ENCODE results near the gene GSG1L. TPM values are rescaled to one million over a fixed set of nuclear protein-coding genes. Genes with fewer than 3 reads are reported as not detected.
A peak's percentile ranks its signal among the peaks of the same experiment; 100 is the strongest.
"Not testable (repeated sequence)": the region's sequence is repeated elsewhere in the genome, so short reads cannot be mapped to it uniquely, and the experiment has no call there.

Gene GSG1L
- total RNA-seq, 3 donors from 2014 or later = not detected

DNA sequence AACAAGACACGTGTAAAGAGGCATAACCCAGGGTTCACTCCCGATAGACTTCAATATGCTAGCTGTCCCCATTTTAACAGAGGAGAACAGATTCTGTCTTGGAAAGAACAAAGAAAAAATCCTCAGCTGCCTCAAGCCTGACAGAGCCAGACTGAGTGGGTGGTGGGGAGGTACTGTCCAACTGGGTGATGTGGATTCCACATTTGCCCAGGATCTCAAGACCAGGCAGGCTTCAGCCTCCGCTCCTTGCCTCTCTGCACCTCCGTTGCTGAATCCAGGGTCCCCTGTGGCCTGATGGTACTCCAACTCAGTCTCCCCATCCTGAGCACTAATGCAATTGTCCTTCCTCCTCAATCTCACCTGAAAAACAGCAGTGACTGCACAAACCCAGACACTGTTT lies 163.8 kb downstream of the GSG1L start:
- no peaks in the 10 kb centered on the region for H3K9me3 Mint-ChIP-seq
- ATAC-seq = no peak
- H3K4me1 Mint-ChIP-seq (ENCODE audit: low read depth) = no peaks in the 10 kb centered on the region
- peaks cover 38% of the 10 kb centered on the region for H3K27me3 Mint-ChIP-seq (ENCODE audit: low read depth)
- H3K36me3 Mint-ChIP-seq (ENCODE audit: insufficient read depth) = no peaks in the 10 kb centered on the region
- no peak for DNase-seq
- H3K4me3 Mint-ChIP-seq = no peak overlapping the region

DNA sequence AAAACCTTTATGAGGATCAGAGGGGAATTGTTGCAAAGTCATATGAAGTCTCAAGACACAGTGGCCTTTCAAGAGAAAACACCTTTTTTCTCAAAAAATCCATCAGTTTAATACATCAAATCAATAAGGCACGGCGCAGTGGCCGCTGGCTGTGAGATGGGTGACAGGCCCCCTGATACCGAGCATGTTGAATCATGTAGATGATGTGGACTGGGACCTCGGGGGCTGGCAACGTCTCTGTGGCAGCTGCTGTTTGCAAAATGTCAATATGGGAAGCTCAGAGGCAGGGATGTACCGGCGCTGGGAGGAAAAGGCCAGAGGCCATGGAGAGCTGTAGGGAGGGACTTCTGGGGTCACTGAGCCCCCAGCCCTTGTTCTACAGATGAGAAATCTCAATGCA lies 169.1 kb downstream of the GSG1L start:
- DNase-seq (no peak), ATAC-seq (no peak)
- Mint-ChIP-seq H3K27me3 (ENCODE audit: low read depth) (peaks cover 39% of the 10 kb centered on the region), H3K4me1 (ENCODE audit: low read depth) (no peaks in the 10 kb centered on the region), H3K36me3 (ENCODE audit: insufficient read depth) (no peaks in the 10 kb centered on the region), H3K4me3 (no peak overlapping the region), H3K9me3 (no peaks in the 10 kb centered on the region)

DNA sequence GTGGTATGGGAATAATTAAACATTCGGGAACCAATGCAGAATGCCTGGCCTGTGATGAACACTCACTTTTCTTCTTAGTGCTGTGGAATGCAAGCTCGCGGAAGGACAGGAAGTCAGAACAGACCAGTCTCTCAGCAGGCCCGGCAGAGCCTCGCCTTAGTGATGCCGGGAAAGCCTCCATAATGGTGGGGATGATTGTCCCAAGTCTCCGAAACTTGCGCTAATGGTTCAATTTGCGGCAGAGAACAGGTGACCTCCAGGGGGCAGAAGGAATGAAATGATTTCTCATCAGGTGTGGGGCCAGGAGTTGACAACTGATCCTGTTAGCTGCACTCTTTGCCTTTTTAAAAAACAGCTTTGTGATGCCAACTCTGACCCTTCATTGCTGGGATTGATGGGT lies 170.6 kb downstream of the GSG1L start:
- no peaks in the 10 kb centered on the region for H3K4me1 Mint-ChIP-seq (ENCODE audit: low read depth)
- H3K9me3 Mint-ChIP-seq = no peaks in the 10 kb centered on the region
- peaks cover 38% of the 10 kb centered on the region for H3K27me3 Mint-ChIP-seq (ENCODE audit: low read depth)
- H3K36me3 Mint-ChIP-seq (ENCODE audit: insufficient read depth) = no peaks in the 10 kb centered on the region
- ATAC-seq (no peak), DNase-seq (no peak)
- H3K4me3 Mint-ChIP-seq = no peak overlapping the region

DNA sequence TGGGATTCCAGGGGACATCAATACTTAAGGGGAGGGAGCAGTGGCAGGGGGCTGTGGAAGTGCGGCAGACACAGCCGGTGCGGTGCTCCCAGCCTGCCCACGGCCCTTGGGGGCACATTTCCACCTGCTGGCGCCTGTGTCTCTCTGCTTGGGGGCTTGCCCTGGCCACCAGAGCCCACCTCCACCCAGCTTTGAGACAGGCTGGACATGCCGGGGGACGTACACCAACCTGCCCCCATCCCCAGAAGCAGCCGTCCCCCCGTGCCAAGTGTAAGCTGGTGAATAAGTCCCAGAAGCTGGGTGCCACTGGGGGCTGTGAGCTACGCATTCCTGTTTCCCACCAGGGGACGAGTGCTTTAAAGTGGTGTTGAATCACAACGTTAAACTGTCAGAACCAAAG lies 172.6 kb downstream of the GSG1L start:
- no peaks in the 10 kb centered on the region for H3K9me3 Mint-ChIP-seq
- no peak overlapping the region for H3K4me3 Mint-ChIP-seq
- DNase-seq (no peak), ATAC-seq (no peak)
- H3K4me1 Mint-ChIP-seq (ENCODE audit: low read depth) = no peaks in the 10 kb centered on the region
- no peaks in the 10 kb centered on the region for H3K36me3 Mint-ChIP-seq (ENCODE audit: insufficient read depth)
- peaks cover 42% of the 10 kb centered on the region for H3K27me3 Mint-ChIP-seq (ENCODE audit: low read depth)

- Mint-ChIP-seq H3K4me1 (ENCODE audit: low read depth) (no peaks in the 10 kb centered on the region), H3K36me3 (ENCODE audit: insufficient read depth) (no peaks in the 10 kb centered on the region), H3K27me3 (ENCODE audit: low read depth) (peaks cover 41% of the 10 kb centered on the region), H3K4me3 (no peak overlapping the region), H3K9me3 (no peaks in the 10 kb centered on the region)
- ATAC-seq (no peak), DNase-seq (no peak)
Observed at GRCh38 chr16:27890006-27890405, 173.5 kb downstream of the GSG1L start.

DNA sequence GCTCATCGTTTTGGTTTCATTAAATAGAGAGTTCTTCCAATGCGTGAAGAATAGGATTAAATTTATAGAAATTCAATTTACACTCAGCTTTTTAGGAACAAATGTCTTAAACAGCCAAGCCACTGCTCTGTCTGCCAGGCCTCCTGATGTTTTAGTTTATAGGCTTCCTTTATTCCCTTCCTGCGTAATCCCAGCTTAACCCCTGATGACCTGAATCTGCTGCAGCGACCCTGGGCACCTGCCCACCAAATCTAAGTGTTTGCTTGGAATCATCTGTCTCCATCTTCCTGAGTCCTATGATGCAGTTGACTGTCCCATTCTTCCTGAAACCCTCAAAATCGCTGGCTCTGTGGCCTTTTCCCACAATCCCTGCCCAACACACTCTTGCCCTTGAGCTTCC lies 179.9 kb downstream of the GSG1L start:
- Mint-ChIP-seq H3K4me1 (ENCODE audit: low read depth) (no peaks in the 10 kb centered on the region), H3K27me3 (ENCODE audit: low read depth) (peaks cover 33% of the 10 kb centered on the region), H3K4me3 (no peak overlapping the region), H3K9me3 (peaks cover 9% of the 10 kb centered on the region), H3K36me3 (ENCODE audit: insufficient read depth) (no peaks in the 10 kb centered on the region)
- ATAC-seq (no peak), DNase-seq (no peak)

GRCh38 chr16:27880287-27880686 lies 183.2 kb downstream of the GSG1L start:
- H3K36me3 Mint-ChIP-seq (ENCODE audit: insufficient read depth) = no peaks in the 10 kb centered on the region
- no peaks in the 10 kb centered on the region for H3K4me1 Mint-ChIP-seq (ENCODE audit: low read depth)
- no peak for ATAC-seq

GRCh38 chr16:27879601-27880247 lies 183.8 kb downstream of the GSG1L start:
- H3K4me3 Mint-ChIP-seq = no peak overlapping the region

More at GRCh38 chr16:27880287-27880686, 183.2 kb downstream of the GSG1L start:
- Mint-ChIP-seq H3K9me3 (peaks cover 24% of the 10 kb centered on the region), H3K27me3 (ENCODE audit: low read depth) (peaks cover 21% of the 10 kb centered on the region), H3K4me3 (no peak overlapping the region)
- DNase-seq = no peak

DNA sequence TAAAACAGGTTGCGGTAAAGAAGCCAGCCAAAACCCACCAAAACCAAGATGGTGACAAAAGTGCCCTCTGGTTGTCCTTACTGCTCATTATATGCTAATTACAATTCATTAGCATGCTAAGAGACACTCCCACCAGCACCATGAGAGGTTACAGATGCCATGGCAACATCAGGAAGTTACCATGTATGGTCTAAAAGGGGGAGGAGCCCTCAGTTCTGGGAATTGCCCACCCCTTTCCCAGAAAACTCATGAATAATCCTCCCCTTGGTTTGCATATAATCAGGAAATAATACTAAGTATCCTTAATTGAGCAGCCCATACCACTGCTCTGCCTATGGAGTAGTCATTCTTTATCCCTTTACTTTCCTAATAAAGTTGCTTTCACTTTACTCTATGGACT lies 190.9 kb downstream of the GSG1L start:
- not testable (repeated sequence) for H3K4me1 Mint-ChIP-seq (ENCODE audit: low read depth); ATAC-seq; H3K4me3 Mint-ChIP-seq; H3K36me3 Mint-ChIP-seq (ENCODE audit: insufficient read depth); DNase-seq
- H3K9me3 Mint-ChIP-seq = peaks cover 33% of the 10 kb centered on the region
- H3K27me3 Mint-ChIP-seq (ENCODE audit: low read depth) = peaks cover 14% of the 10 kb centered on the region

More at GRCh38 chr16:27879601-27880247, 183.8 kb downstream of the GSG1L start:
- no peak for DNase-seq
- ATAC-seq = no peak
- Mint-ChIP-seq H3K36me3 (ENCODE audit: insufficient read depth) (no peaks in the 10 kb centered on the region), H3K9me3 (peaks cover 30% of the 10 kb centered on the region), H3K27me3 (ENCODE audit: low read depth) (peaks cover 21% of the 10 kb centered on the region), H3K4me1 (ENCODE audit: low read depth) (no peaks in the 10 kb centered on the region)

GRCh38 chr16:27870116-27870798 lies 193.3 kb downstream of the GSG1L start:
- Mint-ChIP-seq H3K36me3 (ENCODE audit: insufficient read depth) (peaks cover 2% of the 10 kb centered on the region), H3K9me3 (peaks cover 27% of the 10 kb centered on the region), H3K4me1 (ENCODE audit: low read depth) (peaks cover 3% of the 10 kb centered on the region), H3K27me3 (ENCODE audit: low read depth) (peaks cover 12% of the 10 kb centered on the region), H3K4me3 (no peak overlapping the region)
- ATAC-seq = no peak
- DNase-seq = no peak

- ATAC-seq = no peak
- peaks cover 3% of the 10 kb centered on the region for H3K4me1 Mint-ChIP-seq (ENCODE audit: low read depth)
- H3K4me3 Mint-ChIP-seq = no peak overlapping the region
- peaks cover 21% of the 10 kb centered on the region for H3K9me3 Mint-ChIP-seq
- peaks cover 2% of the 10 kb centered on the region for H3K36me3 Mint-ChIP-seq (ENCODE audit: insufficient read depth)
- peaks cover 12% of the 10 kb centered on the region for H3K27me3 Mint-ChIP-seq (ENCODE audit: low read depth)
- DNase-seq = no peak
Observed at GRCh38 chr16:27869411-27869810, 194.1 kb downstream of the GSG1L start.

- ATAC-seq = no peak
- peaks cover 3% of the 10 kb centered on the region for H3K4me1 Mint-ChIP-seq (ENCODE audit: low read depth)
Observed at GRCh38 chr16:27868180-27868579, 195.3 kb downstream of the GSG1L start.

GRCh38 chr16:27867122-27868110 lies 196.1 kb downstream of the GSG1L start:
- Mint-ChIP-seq H3K27me3 (ENCODE audit: low read depth) (peaks cover 11% of the 10 kb centered on the region), H3K4me1 (ENCODE audit: low read depth) (peaks cover 3% of the 10 kb centered on the region), H3K36me3 (ENCODE audit: insufficient read depth) (no peaks in the 10 kb centered on the region), H3K4me3 (no peak overlapping the region), H3K9me3 (peaks cover 29% of the 10 kb centered on the region)
- DNase-seq = no peak
- ATAC-seq = peak; percentile 52 to 62

More at GRCh38 chr16:27868180-27868579, 195.3 kb downstream of the GSG1L start:
- DNase-seq = no peak
- H3K9me3 Mint-ChIP-seq = peaks cover 25% of the 10 kb centered on the region
- H3K4me3 Mint-ChIP-seq = no peak overlapping the region
- H3K27me3 Mint-ChIP-seq (ENCODE audit: low read depth) = peaks cover 11% of the 10 kb centered on the region
- no peaks in the 10 kb centered on the region for H3K36me3 Mint-ChIP-seq (ENCODE audit: insufficient read depth)

DNA sequence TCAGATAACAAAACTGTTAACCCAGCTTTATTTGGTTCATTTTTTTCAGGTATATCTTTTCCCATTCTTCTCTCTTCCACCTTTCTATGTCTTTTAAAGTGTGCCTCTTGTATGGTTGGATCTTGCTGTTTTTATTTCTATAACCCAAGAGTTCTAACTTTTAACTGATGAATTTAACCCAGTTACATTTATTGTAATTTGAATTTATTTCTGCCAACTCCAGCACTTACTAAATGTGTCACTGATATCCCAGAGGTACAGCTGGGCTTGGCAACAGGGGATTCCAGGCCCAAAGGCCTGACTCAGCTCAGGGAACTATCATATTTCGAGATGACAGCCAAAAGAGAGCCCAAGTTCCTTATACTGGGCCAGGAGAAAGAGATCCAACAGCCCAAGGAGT lies 200.1 kb downstream of the GSG1L start:
- no peak for DNase-seq
- peaks cover 5% of the 10 kb centered on the region for H3K27me3 Mint-ChIP-seq (ENCODE audit: low read depth)
- H3K36me3 Mint-ChIP-seq (ENCODE audit: insufficient read depth) = no peaks in the 10 kb centered on the region
- peaks cover 3% of the 10 kb centered on the region for H3K4me1 Mint-ChIP-seq (ENCODE audit: low read depth)
- no peak for ATAC-seq
- H3K9me3 Mint-ChIP-seq = peaks cover 29% of the 10 kb centered on the region
- H3K4me3 Mint-ChIP-seq = no peak overlapping the region
